H1 (cell line): ENCODE measurements around the gene VRK2.

Source experiments
- ATF3 ChIP-seq: IDR thresholded peaks from 2 replicates; pipeline ENCODE4 v1.6.1; 2011; ENCODE audit warnings: low read depth, mild to moderate bottlenecking, low read length; ENCODE audit not compliant: insufficient read depth
- CHD2 ChIP-seq: IDR thresholded peaks from 2 replicates; pipeline ENCODE4 v1.6.1; 2012; ENCODE audit warnings: low read length, improper control_type of control experiment
- CTCF ChIP-seq, 3 experiments: IDR thresholded peaks; 1 replicate in 2 of 3; 2 replicates in 1 of 3; pipeline versions ENCODE4 v1.5.1 to v1.6.1; 2011; ENCODE audit warnings: low read length in 3 of 3, mild to moderate bottlenecking in 3 of 3, inconsistent platforms in 2 of 3, low read depth in 1 of 3, moderate library complexity in 1 of 3; ENCODE audit not compliant: insufficient read depth in 1 of 3; ENCODE audit errors: control extremely low read depth in 1 of 3
- E2F6 ChIP-seq: IDR thresholded peaks from 2 replicates; pipeline ENCODE4 v1.6.1; 2012; ENCODE audit warnings: inconsistent platforms
- EZH2 ChIP-seq: fragments of 200-600 bp; sonication (generic); IDR thresholded peaks from 2 replicates; pipeline ENCODE4 v1.7.1; 2012; ENCODE audit warnings: low read depth, mild to moderate bottlenecking, moderate library complexity, low read length, inconsistent platforms; ENCODE audit not compliant: severe bottlenecking
- MAX ChIP-seq: IDR thresholded peaks from 2 replicates; pipeline ENCODE4 v1.6.1; 2012; ENCODE audit warnings: inconsistent platforms
- POLR2AphosphoS5 ChIP-seq: IDR thresholded peaks from 2 replicates; pipeline ENCODE4 v1.6.1; 2011; ENCODE audit warnings: low read depth, low read length
- RFX5 ChIP-seq: IDR thresholded peaks from 2 replicates; pipeline ENCODE4 v1.6.1; 2011; ENCODE audit warnings: low read depth, low read length, improper control_type of control experiment, borderline replicate concordance
- SIX5 ChIP-seq: IDR thresholded peaks from 2 replicates; pipeline ENCODE4 v1.6.1; 2011; ENCODE audit warnings: mild to moderate bottlenecking, low read depth, low read length
- SP2 ChIP-seq: IDR thresholded peaks from 2 replicates; pipeline ENCODE4 v1.6.1; 2012; ENCODE audit warnings: mild to moderate bottlenecking, low read length, inconsistent platforms
- SRF ChIP-seq: IDR thresholded peaks from 2 replicates; pipeline ENCODE4 v1.6.1; 2011; ENCODE audit warnings: mild to moderate bottlenecking, low read depth, low read length, moderate library complexity
- TAF1 ChIP-seq: IDR thresholded peaks from 2 replicates; pipeline ENCODE4 v1.6.1; 2011; ENCODE audit warnings: mild to moderate bottlenecking, low read depth, low read length
- USF2 ChIP-seq: IDR thresholded peaks from 2 replicates; pipeline ENCODE4 v1.6.1; 2011; ENCODE audit warnings: low read length, improper control_type of control experiment

- TF ChIP-seq RFX5, result no peak
- TF ChIP-seq CTCF (IDR thresholded peaks at IDR 0.05; ENCODE audit: control extremely low read depth in 1 of 3, insufficient read depth in 1 of 3, low read depth in 1 of 3, low read length in 3 of 3), result no peak
- TF ChIP-seq CHD2, result no peak
- TF ChIP-seq SIX5, result no peak
- TF ChIP-seq MAX, result no peak
- TF ChIP-seq SP2, result no peak
- TF ChIP-seq TAF1, result no peak
- TF ChIP-seq E2F6, result no peak
- TF ChIP-seq USF2, result no peak
- TF ChIP-seq SRF, result no peak
- TF ChIP-seq POLR2AphosphoS5, result no peak
- no peak for TF ChIP-seq ATF3
- no peak for TF ChIP-seq EZH2
Observed at GRCh38 chr2:58130238-58130637, 83.6 kb downstream of the VRK2 start.
